Retinal pigment epithelial cell (primary cell): ENCODE measurements around the gene EIF4A3.

Experiments
- DNase-seq: peaks from one replicate; pipeline ENCODE4 v3.0.0-alpha.2; 2010; ENCODE audit warnings: low read depth
- H3K4me3 ChIP-seq: 2 replicates; pipeline ENCODE4 v1.5.1; 2011; ENCODE audit warnings: mild to moderate bottlenecking, low read length, control low read depth, moderate library complexity
- TF ChIP-seq, protein P1 (sequence below): conservative IDR thresholded peaks from 2 replicates; pipeline ENCODE4 v1.5.1; 2011; ENCODE audit warnings: low read depth, low read length, control low read depth, inconsistent platforms

EIF4A3 gene

GRCh38 chr17:80182845-80183223 is 35.9 kb upstream of the EIF4A3 start:
- DNase-seq, result no peak
- H3K4me3 ChIP-seq, result no peak overlapping the region
- TF ChIP-seq, protein P1, sequence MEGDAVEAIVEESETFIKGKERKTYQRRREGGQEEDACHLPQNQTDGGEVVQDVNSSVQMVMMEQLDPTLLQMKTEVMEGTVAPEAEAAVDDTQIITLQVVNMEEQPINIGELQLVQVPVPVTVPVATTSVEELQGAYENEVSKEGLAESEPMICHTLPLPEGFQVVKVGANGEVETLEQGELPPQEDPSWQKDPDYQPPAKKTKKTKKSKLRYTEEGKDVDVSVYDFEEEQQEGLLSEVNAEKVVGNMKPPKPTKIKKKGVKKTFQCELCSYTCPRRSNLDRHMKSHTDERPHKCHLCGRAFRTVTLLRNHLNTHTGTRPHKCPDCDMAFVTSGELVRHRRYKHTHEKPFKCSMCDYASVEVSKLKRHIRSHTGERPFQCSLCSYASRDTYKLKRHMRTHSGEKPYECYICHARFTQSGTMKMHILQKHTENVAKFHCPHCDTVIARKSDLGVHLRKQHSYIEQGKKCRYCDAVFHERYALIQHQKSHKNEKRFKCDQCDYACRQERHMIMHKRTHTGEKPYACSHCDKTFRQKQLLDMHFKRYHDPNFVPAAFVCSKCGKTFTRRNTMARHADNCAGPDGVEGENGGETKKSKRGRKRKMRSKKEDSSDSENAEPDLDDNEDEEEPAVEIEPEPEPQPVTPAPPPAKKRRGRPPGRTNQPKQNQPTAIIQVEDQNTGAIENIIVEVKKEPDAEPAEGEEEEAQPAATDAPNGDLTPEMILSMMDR, result no peak

- no peak for DNase-seq
- TF ChIP-seq, protein P1, result no peak
- no peak overlapping the region for H3K4me3 ChIP-seq
Observed at GRCh38 chr17:80182118-80182844, 35.4 kb upstream of the EIF4A3 start.

GRCh38 chr17:80181431-80181830 is 34.5 kb upstream of the EIF4A3 start:
- no peak overlapping the region for H3K4me3 ChIP-seq
- DNase-seq, result no peak
- TF ChIP-seq, protein P1, result no peak

DNA sequence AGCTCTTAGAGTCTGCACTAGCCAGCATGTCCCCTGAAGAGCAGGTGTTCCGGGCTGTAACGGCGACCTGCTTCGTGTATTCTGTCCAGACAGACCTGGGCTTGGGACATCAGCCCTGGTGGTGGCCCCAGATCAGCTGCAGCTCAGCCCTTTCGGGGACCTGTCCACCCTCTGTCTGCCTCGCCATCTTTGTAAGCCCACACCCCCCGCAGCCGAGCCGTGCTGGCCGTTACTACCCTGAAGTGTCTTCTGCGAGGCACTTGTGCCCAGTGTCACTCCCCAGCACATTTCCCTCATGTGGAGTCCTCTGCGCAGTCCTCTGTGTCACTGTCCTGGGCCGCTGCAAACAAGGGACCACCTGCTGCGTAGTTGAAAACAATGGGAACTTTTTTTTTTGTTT is 33.3 kb upstream of the EIF4A3 start:
- DNase-seq, result no peak
- TF ChIP-seq, protein P1, result no peak
- no peak overlapping the region for H3K4me3 ChIP-seq

DNA sequence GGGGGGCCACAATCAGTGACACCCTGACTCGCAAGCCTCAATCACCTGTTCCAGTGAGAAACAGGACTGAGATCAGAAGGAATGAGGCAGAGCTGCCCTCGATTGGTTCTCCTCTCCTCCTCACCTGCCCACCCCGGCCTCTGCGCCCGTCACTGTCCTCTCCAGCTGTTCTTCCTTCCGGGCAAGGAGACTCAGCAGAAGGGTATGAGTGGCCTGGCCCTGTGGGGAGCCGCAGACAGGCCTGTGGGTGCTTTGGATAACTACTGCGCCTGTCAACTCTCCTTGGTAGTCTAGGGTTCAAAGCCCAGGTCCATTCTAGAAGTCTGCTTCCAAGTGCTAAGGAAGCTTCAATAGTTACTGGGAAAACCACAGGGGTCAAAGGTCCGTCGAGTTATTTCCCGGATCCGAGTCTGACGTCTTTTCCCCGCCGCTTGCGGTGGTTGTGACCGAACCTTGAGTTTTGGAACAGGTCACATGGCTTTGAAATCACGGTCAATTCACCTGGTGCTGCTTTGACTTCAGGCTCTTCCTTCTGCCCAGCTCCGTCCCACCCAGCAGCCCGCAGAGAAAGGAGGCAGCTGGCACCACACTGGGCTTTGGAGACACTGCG is 31.2 kb upstream of the EIF4A3 start:
- H3K4me3 ChIP-seq, result no peak overlapping the region
- TF ChIP-seq, protein P1, result no peak
- DNase-seq, result no peak

- TF ChIP-seq, protein P1, result no peak
- DNase-seq, result no peak
- H3K4me3 ChIP-seq, result no peak overlapping the region
Observed at GRCh38 chr17:80176757-80177156, 29.8 kb upstream of the EIF4A3 start.

DNA sequence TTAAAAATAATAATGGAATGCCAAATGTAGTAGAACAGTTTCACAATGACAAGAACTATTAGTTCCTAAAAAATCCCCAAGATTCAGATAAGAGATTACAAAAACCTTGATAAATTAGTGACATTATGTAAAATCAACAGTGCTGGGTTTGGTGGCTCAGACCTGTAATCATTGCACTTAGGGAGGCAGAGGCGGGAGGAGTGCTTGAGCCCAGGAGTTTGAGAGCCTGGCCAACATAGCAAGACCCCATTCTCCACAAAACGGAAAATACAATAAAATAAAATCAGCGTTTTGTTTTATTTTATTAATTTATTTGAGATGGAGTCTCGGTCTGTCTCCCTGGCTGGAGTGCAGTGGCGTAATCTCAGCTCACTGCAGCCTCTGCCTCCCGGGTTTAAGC is 27.0 kb upstream of the EIF4A3 start:
- no peak overlapping the region for H3K4me3 ChIP-seq
- TF ChIP-seq, protein P1, result no peak
- DNase-seq, result no peak
